NCI-H2107 (cell line): Measurements from ENCODE around the gene TSPAN1.
A peak's percentile ranks its signal among the peaks of the same experiment; 100 is the strongest.

Experiments
- DNase-seq: peaks from one replicate; lab custom pipeline; 2025; lab: John Stamatoyannopoulos, UW

The TSPAN1 gene

GRCh38 chr1:46187106-46187869 lies 12.4 kb downstream of the TSPAN1 start:
- DNase-seq = no peak

DNA sequence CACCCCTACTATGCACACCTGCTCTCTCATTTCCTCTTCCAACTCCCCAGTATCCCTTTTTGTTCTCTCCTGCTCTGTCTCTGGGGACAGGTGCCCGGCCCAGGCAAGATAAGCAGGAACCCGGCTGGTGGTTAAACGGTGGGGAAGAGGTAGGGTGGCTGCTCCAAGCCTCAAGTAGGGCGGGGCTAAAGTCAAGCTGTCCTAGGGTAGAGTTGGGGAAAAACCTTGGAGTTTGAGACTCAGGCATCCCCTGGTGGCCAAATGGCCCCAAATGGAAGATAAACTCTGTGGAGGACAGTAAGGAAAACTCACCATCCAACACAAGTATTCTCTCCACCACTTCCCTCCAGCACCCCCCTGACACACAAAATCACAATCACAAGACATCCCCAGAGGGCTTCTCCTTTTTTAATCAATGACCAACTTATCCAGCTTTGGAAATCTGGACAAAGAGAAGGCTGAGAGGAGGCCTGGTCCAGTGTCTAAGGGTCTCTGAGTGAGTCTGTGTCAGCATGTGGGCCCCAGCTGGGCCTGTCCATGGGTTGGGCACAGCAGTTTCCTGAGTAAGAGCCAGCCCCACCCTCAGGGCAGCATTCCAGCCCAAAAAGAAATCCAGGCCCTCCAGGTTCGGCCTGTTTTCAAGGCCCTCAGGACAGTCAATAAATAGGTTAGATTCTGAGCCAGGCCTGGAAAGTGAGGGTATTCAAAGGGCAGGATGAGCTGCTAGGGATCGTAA lies 13.6 kb downstream of the TSPAN1 start:
- peak; percentile 25 for DNase-seq

DNA sequence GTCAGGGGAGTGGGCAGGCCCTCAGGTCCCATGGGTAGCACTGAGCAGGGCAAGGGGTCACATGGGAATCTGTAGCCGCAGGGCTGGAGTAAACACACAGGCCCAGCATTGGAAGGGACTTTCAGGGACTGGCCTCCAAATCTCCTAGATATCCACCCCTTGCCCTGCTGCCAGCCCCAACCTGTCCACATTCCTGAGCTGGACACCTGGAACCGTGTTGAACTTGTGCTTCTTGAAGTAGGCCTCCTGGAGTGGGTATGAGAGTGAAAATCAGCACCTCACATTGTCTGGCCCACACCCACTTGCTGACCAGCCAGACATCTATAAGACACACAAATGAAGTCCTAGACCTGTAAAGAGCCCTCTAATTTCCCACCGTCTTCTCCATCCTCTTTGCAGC lies 15.7 kb downstream of the TSPAN1 start:
- no peak for DNase-seq

- no peak for DNase-seq
These were observed 16.3 kb downstream of the TSPAN1 start for GRCh38 chr1:46191033-46191701.

GRCh38 chr1:46192171-46192570 lies 17.3 kb downstream of the TSPAN1 start:
- no peak for DNase-seq

DNA sequence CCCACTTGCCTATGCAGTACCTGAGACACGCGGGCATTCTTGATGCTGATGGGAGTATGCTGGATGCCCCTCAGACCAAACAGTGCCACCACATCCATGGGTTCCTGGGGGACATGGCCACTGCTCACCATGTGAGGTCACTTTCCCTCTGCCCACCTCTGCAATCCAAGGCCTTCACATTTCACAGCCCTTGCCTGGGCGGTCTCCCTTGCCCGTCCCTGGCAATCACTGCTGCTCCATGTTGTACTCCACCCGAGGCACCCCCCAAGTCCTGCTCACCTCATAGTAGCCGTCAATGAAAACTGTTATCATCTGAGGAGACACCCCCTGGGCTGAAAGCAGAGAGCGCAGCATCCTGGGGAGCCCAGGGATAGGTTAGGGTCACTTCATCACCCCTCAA lies 18.4 kb downstream of the TSPAN1 start:
- DNase-seq = no peak

DNA sequence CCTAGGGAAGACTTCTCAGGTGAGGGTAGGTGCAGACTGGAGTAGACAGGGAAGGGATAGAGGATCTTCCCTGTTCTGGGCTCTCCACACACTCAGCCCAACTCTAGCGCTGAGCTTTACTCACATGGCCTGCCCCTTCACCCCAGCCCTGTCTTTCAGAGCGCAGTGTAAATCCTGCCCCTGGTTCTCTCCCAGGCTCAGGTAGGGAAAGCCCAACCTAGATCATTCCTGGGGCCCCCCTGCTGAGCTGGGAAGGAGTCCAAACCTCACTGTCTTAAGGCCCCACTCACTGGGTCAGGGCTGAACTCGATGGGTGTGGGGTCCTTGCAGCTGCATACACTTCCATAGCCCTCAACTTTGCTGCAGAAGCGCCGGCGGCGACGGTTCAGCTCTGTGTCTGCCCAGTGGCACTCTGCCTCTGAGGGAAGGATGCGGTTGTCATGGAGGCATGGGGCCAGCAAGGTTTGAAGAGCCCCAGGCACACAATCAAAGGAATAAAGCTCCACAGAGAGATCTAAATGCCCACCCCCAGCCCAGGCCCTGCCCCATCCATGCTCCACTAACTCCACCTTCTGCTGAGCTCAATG lies 19.2 kb downstream of the TSPAN1 start:
- DNase-seq = no peak

DNA sequence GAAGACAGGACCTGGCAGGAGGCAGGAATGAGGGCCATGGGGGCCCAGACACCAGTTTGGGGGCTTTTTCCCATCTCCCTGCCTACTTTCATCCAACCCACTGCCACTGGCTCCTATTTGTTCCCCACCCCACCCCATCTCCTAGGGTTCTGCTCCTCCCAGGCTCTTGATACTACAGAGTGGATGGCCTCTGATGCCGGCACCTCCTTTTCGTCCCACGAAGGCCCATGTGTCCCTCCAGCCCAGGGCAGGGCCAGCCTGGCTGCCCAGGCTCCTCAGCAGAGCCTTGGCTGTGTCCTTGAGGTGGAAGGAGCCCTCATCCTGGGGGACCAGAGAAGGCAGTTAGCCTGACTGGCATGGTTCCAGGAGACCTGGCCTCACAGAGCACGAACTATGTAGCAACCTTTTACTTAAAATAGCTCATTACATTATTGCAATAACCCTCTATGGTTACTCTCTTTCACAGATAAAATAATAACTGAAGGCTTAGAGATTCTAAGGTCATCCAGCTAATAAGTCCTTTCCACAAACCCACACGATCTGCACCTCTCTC lies 19.8 kb downstream of the TSPAN1 start:
- DNase-seq = no peak

DNA sequence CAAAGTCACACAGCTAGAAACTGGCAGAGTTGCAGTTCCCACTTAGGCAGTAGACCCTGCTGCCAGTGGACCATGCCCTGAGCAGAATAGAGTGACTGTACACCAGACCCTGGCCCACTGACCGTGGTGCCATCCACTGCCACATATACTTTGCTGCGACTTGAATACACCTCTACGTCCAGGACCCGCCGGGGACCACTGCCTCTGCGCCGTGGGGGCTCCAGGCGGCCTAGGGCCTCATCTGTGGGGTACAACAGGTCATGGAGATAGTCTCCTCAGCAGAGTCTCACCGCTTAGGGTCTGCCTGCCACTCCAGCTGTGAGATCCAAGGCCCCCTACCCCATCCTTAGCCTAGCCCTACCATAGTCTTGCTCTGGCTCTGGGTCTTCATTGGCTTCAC lies 21.7 kb downstream of the TSPAN1 start:
- no peak for DNase-seq

GRCh38 chr1:46197560-46197963 lies 22.7 kb downstream of the TSPAN1 start:
- no peak for DNase-seq

DNA sequence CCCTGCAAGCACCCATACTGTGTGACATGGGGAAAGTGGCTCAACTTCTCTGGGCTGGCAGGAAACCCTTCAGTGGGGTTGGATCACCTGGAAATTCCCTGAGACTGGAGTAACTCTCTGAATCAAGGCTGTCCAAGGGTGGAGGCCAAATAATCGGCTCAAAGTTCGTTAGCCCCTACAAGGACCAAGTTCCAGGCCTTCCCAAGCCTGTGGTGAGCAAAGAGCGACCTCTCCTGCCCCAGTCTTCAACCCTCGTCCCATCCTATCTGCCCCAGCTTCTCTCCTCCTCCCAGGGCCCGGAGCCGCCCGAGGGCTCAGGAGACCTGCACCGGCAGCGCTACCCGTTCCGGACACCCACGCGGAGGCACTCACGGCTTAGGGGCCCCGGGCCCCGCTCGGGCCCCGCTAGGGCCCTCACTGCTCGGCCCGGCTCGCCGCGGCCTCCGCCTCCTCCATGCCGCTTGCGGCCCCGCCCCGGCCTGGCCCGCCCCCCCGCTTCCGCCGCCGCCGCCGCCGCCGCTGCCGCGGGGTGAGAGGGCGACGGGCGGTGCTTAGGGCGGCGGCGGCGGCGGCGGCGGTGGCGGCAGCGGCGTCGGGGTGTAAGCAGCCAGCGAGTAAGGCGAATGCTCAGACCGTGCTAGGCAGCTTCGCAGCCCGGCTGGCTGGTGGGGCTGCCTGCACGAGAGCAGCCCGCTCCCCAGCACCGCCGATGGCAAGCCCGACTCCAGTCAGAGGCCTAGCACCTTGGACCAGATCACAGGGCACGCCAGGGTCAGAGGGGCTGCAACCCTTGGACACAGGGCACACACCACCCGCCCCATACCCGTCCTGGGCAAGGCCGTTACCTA lies 23.3 kb downstream of the TSPAN1 start, which contains the start of gene POMGNT1:
Gene POMGNT1, minus strand, starts transcription at position 471 of the 848 bp plus-strand sequence. CDS start 613 bp downstream, outside the sequence.
- DNase-seq = peak; percentile 70

DNA sequence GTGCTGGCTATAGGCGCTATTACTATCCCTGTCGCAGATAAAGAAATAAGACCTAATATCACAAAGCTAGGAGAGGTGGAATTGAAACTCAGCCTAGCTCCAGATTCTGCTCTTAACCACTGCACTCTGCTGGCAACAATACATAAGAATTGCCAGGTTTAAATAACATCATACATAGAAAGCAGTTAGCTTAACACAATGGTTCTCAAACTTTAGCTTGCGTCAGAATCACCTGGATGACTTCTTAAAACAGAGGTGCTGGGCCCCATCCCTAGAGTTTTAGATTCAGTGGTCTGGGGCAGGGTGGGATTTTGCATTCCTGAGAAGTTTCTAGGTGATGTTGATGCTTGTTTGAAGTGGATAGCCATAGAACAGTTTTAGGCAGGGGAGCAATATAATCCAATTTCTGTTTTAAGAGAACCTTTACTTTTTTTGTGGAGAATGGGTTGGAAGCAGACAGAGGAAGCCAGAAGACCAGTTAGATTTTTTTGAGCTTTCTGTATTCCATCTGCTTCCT lies 24.4 kb downstream of the TSPAN1 start:
- DNase-seq = no peak

GRCh38 chr1:46203738-46204405 lies 29.0 kb downstream of the TSPAN1 start:
- DNase-seq = no peak

- no peak for DNase-seq
These were observed 29.5 kb downstream of the TSPAN1 start for GRCh38 chr1:46204406-46204742.

- no peak for DNase-seq
These were observed 30.3 kb downstream of the TSPAN1 start for GRCh38 chr1:46205141-46205540.

DNA sequence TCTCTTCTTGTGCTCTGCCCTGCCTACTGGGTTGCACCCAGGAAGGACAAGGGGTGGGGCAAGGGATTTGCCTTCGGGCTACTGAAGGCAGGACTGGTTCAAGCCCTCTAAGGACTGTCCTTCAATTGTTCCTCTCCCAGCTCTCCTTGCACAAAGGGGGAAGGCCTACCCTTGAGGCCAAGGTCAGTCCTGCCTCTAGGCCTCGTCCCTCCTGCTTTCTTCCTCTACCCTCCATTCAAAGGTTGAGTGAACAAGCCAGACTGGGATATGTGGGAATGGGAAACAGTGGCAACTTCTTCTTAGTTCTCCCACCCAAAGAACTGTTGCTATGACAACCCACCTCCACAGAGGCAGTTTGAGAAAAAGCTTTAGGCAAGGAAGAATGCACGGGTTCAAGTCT lies 30.9 kb downstream of the TSPAN1 start:
- DNase-seq = no peak

DNA sequence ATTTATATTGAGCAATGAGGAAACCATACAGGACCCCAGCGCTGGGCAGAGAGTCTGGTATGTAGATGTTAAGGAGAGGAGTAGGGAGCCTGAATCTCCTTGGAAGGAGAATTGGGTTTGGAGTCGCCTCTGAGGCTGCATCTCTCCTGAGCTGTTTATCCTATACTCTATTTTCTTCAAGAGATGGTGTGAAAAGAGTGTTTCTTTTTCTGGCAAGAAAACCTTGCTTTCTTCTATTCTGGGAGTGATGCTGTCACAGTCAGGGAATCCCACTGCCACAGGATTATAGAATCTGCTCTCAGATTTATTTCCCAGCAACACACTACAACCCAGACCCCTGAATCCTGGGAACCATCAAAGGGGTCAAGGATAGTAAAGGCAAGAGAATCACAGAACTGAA lies 31.5 kb downstream of the TSPAN1 start:
- no peak for DNase-seq

GRCh38 chr1:46210561-46210960 lies 35.7 kb downstream of the TSPAN1 start:
- no peak for DNase-seq

GRCh38 chr1:46211051-46211450 lies 36.2 kb downstream of the TSPAN1 start:
- no peak for DNase-seq

DNA sequence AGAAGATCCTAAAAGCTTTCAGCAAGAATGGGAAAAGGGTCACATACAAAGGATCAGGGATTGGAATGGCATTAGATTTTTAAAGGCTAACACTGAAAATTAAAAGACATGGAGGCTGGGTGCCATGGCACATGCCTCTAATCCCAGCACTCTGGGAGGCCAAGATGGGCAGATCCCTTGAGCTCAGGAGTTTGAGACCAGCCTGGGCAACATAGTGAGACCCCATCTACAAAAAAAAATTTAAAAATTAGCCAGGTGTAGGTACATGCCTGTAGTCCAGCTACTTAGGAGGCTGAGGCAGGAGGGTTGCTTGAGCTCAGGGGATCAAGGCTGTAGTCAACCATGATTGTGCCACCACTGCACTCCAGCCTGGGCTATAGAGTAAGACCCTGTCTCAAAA lies 40.6 kb downstream of the TSPAN1 start:
- DNase-seq = no peak

GRCh38 chr1:46218443-46218842 lies 43.6 kb downstream of the TSPAN1 start:
- DNase-seq = peak; percentile 76
